ENCODE results near the gene ADAMTSL3. TPM values are rescaled to one million over a fixed set of nuclear protein-coding genes. Genes with fewer than 3 reads are reported as not detected.

The ADAMTSL3 gene
- total and polyA plus RNA-seq, 2 experiments from 2014 or later, result 0.61 to 0.87 TPM

- no peak for TF ChIP-seq ETS1 (IDR thresholded peaks at IDR 0.05)
- no peak for TF ChIP-seq ZNF331 (CRISPR knock-in tag; IDR thresholded peaks at IDR 0.05; ENCODE audit: low read depth)
- no peak for TF ChIP-seq NANOG (IDR thresholded peaks at IDR 0.05; ENCODE audit: borderline replicate concordance)
- TF ChIP-seq ZNF114 (CRISPR knock-in tag; IDR thresholded peaks at IDR 0.05), result no peak
- TF ChIP-seq CTCF (conservative IDR thresholded peaks at IDR 0.05; ENCODE audit: low read depth in 2 of 2), result no peak
- TF ChIP-seq EZH2 (IDR thresholded peaks at IDR 0.05; ENCODE audit: low read depth, unreplicated experiment), result no peak
These were observed 233.5 kb downstream of the ADAMTSL3 start (continued) for GRCh38 chr15:83887404-83887803.

- H3K4me1 Mint-ChIP-seq, result no peaks in the 10 kb centered on the region
- Histone ChIP-seq H3K9me2 (ENCODE audit: insufficient read depth) (no peaks in the 10 kb centered on the region), H2AFZ (no peak overlapping the region), H3K27me3 (ENCODE audit: insufficient read depth) (no peaks in the 10 kb centered on the region), H3K4me2 (no peak overlapping the region), H3K79me2 (replicated peaks; ENCODE audit: insufficient read depth) (no peaks in the 10 kb centered on the region), H3F3A (replicated peaks; ENCODE audit: low read depth) (no peaks in the 10 kb centered on the region), H3K4me3 (no peak overlapping the region), H3K27ac (ENCODE audit: low read depth) (no peak overlapping the region), H3K36me3 (ENCODE audit: insufficient read depth) (no peaks in the 10 kb centered on the region), H4K20me1 (replicated peaks; ENCODE audit: insufficient read depth) (no peaks in the 10 kb centered on the region), H3K4me1 (ENCODE audit: insufficient read depth) (no peaks in the 10 kb centered on the region)
- H3K36me3 Mint-ChIP-seq (ENCODE audit: low read depth), result no peaks in the 10 kb centered on the region
- no peaks in the 10 kb centered on the region for H3K27me3 Mint-ChIP-seq (ENCODE audit: insufficient read depth, low read depth, poor library complexity)
- no peak overlapping the region for H3K4me3 Mint-ChIP-seq
- H3K9me3 Mint-ChIP-seq, result no peaks in the 10 kb centered on the region
- no peak for DNase-seq (ENCODE audit: low spot score)
- no peak overlapping the region for H3K27ac Mint-ChIP-seq
- ATAC-seq, result no peak
- TF ChIP-seq ZNF114 (CRISPR knock-in tag; IDR thresholded peaks at IDR 0.05), result no peak
- TF ChIP-seq ETS1 (IDR thresholded peaks at IDR 0.05), result no peak
These were observed 234.0 kb downstream of the ADAMTSL3 start for GRCh38 chr15:83887961-83888360.

GRCh38 chr15:83889995-83890394, 236.1 kb downstream of the ADAMTSL3 start:
- Histone ChIP-seq H3K79me2 (replicated peaks; ENCODE audit: insufficient read depth) (no peaks in the 10 kb centered on the region), H3K9me2 (ENCODE audit: insufficient read depth) (no peaks in the 10 kb centered on the region), H3K27ac (ENCODE audit: low read depth) (no peak overlapping the region), H3K27me3 (ENCODE audit: insufficient read depth) (no peaks in the 10 kb centered on the region), H3K4me2 (no peak overlapping the region), H2AFZ (no peak overlapping the region), H3K4me3 (no peak overlapping the region), H3K4me1 (ENCODE audit: insufficient read depth) (no peaks in the 10 kb centered on the region), H4K20me1 (replicated peaks; ENCODE audit: insufficient read depth) (no peaks in the 10 kb centered on the region), H3K36me3 (ENCODE audit: insufficient read depth) (no peaks in the 10 kb centered on the region), H3F3A (replicated peaks; ENCODE audit: low read depth) (no peaks in the 10 kb centered on the region)
- Mint-ChIP-seq H3K27ac (no peak overlapping the region), H3K27me3 (ENCODE audit: insufficient read depth, low read depth, poor library complexity) (no peaks in the 10 kb centered on the region), H3K36me3 (ENCODE audit: low read depth) (no peaks in the 10 kb centered on the region), H3K4me3 (no peak overlapping the region), H3K4me1 (no peaks in the 10 kb centered on the region), H3K9me3 (no peaks in the 10 kb centered on the region)
- DNase-seq (ENCODE audit: low spot score), result no peak
- no peak for ATAC-seq
- TF ChIP-seq ZNF114 (CRISPR knock-in tag; IDR thresholded peaks at IDR 0.05), result no peak
- TF ChIP-seq NANOG (IDR thresholded peaks at IDR 0.05; ENCODE audit: borderline replicate concordance), result no peak
- TF ChIP-seq STAT1 (IDR thresholded peaks at IDR 0.05; ENCODE audit: unreplicated experiment), result no peak
- TF ChIP-seq JUNB (IDR thresholded peaks at IDR 0.05; ENCODE audit: unreplicated experiment), result no peak
